Measurements from ENCODE around the gene PDE11A. TPM values are rescaled to one million over a fixed set of nuclear protein-coding genes. Genes with fewer than 3 reads are reported as not detected.

PDE11A gene
- total RNA-seq, 1 experiment from 2014 or later: not detected

DNA sequence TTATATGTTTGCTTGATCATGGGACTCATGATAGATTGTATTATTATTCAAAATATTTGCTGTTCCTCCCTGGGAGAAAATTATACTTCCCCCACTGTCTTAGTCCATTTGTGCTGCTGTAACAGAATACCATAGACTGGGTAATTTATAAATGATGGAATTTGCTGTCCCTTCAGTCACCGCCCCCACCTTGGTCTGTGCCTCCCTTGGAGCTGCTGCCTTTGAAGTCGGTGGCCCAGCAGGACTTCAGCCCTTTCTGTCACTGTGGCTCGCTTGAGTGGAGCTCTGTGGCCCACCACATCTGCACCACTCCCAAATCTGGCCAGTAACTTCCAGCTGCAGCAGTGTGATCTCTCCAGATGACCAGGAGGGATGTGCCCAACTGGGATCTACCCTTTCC is 479.2 kb downstream of the PDE11A start:
- POLR2A ChIA-PET: no interaction called here
- CTCF ChIA-PET: interaction anchor here (1.2 to 1.8 kb wide), 3 partner anchors 9 to 103 kb away, joined by 3 to 5 read pairs (median 5); no protein-coding TSS in a partner anchor

DNA sequence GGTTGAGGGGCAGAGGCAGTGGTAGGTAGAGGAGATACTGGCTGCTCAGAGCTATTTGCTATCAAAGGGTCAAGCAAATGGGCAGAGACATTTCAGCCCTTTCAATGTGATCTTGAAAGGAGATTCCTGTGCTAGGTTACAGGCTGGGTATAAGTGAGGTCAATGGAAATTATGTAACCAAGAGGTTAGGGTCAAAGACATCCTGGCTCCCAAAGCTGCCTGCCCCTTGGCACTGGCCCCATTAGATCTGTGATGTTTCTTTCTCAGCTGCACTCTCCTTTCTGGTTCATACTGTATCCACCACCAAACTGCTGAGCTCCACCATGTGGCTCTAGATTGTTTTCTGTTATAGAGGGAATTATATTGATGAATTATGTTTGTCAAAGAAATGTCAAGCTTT is 479.6 kb downstream of the PDE11A start:
- Mint-ChIP-seq H3K4me3 (ENCODE audit: unreplicated experiment) (no peak overlapping the region), H3K27me3 (ENCODE audit: insufficient read depth, unreplicated experiment) (peaks cover 6% of the 10 kb centered on the region), H3K27ac (ENCODE audit: low read depth, unreplicated experiment) (no peak overlapping the region), H3K4me1 (ENCODE audit: insufficient read depth, unreplicated experiment) (no peaks in the 10 kb centered on the region), H3K9me3 (ENCODE audit: unreplicated experiment) (no peaks in the 10 kb centered on the region), H3K36me3 (ENCODE audit: insufficient read depth, unreplicated experiment) (peaks cover 2% of the 10 kb centered on the region)
- POLR2A ChIA-PET: interaction anchor here (0.6 kb wide), 1 partner anchor 138 kb away, joined by 3 read pairs; no protein-coding TSS in a partner anchor
- CTCF ChIA-PET: interaction anchor here (0.8 to 2.3 kb wide), 4 partner anchors 9 to 254 kb away, joined by 3 to 12 read pairs (median 4); no protein-coding TSS in a partner anchor
- no peak for DNase-seq (ENCODE audit: unreplicated experiment)
- TF ChIP-seq, protein P1, sequence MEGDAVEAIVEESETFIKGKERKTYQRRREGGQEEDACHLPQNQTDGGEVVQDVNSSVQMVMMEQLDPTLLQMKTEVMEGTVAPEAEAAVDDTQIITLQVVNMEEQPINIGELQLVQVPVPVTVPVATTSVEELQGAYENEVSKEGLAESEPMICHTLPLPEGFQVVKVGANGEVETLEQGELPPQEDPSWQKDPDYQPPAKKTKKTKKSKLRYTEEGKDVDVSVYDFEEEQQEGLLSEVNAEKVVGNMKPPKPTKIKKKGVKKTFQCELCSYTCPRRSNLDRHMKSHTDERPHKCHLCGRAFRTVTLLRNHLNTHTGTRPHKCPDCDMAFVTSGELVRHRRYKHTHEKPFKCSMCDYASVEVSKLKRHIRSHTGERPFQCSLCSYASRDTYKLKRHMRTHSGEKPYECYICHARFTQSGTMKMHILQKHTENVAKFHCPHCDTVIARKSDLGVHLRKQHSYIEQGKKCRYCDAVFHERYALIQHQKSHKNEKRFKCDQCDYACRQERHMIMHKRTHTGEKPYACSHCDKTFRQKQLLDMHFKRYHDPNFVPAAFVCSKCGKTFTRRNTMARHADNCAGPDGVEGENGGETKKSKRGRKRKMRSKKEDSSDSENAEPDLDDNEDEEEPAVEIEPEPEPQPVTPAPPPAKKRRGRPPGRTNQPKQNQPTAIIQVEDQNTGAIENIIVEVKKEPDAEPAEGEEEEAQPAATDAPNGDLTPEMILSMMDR (IDR thresholded peaks at IDR 0.05; ENCODE audit: unreplicated experiment): no peak
- intact Hi-C loops (cut with micrococcal nuclease): no loop called here
- no TSS peak for BruUV-seq (replicated peaks)

More for the DNA sequence above, 479.2 kb downstream of the PDE11A start:
- no peak for DNase-seq (ENCODE audit: unreplicated experiment)
- Mint-ChIP-seq H3K4me3 (ENCODE audit: unreplicated experiment) (no peak overlapping the region), H3K9me3 (ENCODE audit: unreplicated experiment) (no peaks in the 10 kb centered on the region), H3K36me3 (ENCODE audit: insufficient read depth, unreplicated experiment) (peaks cover 4% of the 10 kb centered on the region), H3K27ac (ENCODE audit: low read depth, unreplicated experiment) (no peak overlapping the region), H3K4me1 (ENCODE audit: insufficient read depth, unreplicated experiment) (no peaks in the 10 kb centered on the region), H3K27me3 (ENCODE audit: insufficient read depth, unreplicated experiment) (peaks cover 10% of the 10 kb centered on the region)
- intact Hi-C loops (cut with micrococcal nuclease): no loop called here
- TF ChIP-seq, protein P1 (IDR thresholded peaks at IDR 0.05; ENCODE audit: unreplicated experiment): no peak
- no TSS peak for BruUV-seq (replicated peaks)

DNA sequence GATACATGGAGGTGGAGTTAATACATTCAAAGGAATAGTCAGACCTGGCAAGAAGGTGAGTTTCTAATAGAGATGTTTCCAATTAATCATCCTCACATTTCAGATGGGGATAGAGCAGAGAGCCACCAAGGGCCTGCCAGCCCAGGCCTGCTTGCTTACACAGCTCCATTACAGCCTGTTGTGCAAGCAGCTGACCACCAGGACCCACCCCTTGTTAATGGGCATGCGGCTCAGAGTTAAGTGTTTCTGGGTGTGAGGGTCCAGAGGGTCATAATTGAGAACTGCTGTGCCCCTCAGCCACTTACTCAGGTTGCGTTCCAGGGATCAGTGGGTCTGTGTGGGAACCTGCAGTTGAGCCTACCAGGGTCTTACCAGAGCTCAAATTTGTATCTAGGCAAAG is 480.2 kb downstream of the PDE11A start:
- BruUV-seq (replicated peaks): no TSS peak

DNA sequence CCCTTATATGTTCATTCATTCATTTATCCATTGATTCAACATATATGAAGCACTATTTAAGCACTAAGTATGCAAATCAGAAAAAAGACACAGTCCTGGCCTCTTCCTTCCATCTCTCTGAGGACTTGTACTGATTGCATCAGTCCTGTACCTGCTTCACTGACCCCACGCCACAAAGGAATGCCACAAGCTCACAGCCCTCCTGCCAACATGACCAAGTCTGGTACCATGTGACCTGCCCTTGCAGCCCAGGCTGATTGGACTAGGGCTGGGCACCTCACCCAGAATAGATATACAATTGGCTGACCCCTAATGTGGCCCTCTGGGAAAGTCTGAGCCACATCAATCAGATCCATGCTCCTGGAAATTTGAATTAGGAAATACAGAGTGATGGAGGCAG is 483.4 kb downstream of the PDE11A start:
- no peaks in the 10 kb centered on the region for H3K9me3 Mint-ChIP-seq (ENCODE audit: unreplicated experiment)
- no peak overlapping the region for H3K4me3 Mint-ChIP-seq (ENCODE audit: unreplicated experiment)
- no peak for DNase-seq (ENCODE audit: unreplicated experiment)
- no peak overlapping the region for H3K27ac Mint-ChIP-seq (ENCODE audit: low read depth, unreplicated experiment)
- TF ChIP-seq, protein P1 (IDR thresholded peaks at IDR 0.05; ENCODE audit: unreplicated experiment): no peak
- intact Hi-C loops (cut with micrococcal nuclease): no loop called here
- CTCF ChIA-PET: interaction anchor here (0.6 to 1.6 kb wide), 2 partner anchors 15 to 128 kb away, joined by 4 to 5 read pairs; no protein-coding TSS in a partner anchor
- H3K27me3 Mint-ChIP-seq (ENCODE audit: insufficient read depth, unreplicated experiment): no peaks in the 10 kb centered on the region
- no TSS peak for BruUV-seq (replicated peaks)
- no peaks in the 10 kb centered on the region for H3K4me1 Mint-ChIP-seq (ENCODE audit: insufficient read depth, unreplicated experiment)
- POLR2A ChIA-PET: no interaction called here
- no peaks in the 10 kb centered on the region for H3K36me3 Mint-ChIP-seq (ENCODE audit: insufficient read depth, unreplicated experiment)

More for the DNA sequence above, 480.2 kb downstream of the PDE11A start:
- Mint-ChIP-seq H3K27me3 (ENCODE audit: insufficient read depth, unreplicated experiment) (peaks cover under 1% of the 10 kb centered on the region), H3K27ac (ENCODE audit: low read depth, unreplicated experiment) (no peak overlapping the region), H3K36me3 (ENCODE audit: insufficient read depth, unreplicated experiment) (no peaks in the 10 kb centered on the region), H3K9me3 (ENCODE audit: unreplicated experiment) (no peaks in the 10 kb centered on the region), H3K4me3 (ENCODE audit: unreplicated experiment) (no peak overlapping the region), H3K4me1 (ENCODE audit: insufficient read depth, unreplicated experiment) (no peaks in the 10 kb centered on the region)
- TF ChIP-seq, protein P1 (IDR thresholded peaks at IDR 0.05; ENCODE audit: unreplicated experiment): no peak
- intact Hi-C loops (cut with micrococcal nuclease): no loop called here
- ChIA-PET CTCF (interaction anchor here (0.8 to 2.3 kb wide), 4 partner anchors 10 to 254 kb away, joined by 3 to 12 read pairs (median 4); no protein-coding TSS in a partner anchor), POLR2A (interaction anchor here (0.6 kb wide), 1 partner anchor 138 kb away, joined by 3 read pairs; no protein-coding TSS in a partner anchor)
- DNase-seq (ENCODE audit: unreplicated experiment): no peak

Measured in MCF 10A (cell line).